ENCODE measurements around the gene MMP14.

Gene MMP14

GRCh38 chr14:22893706-22894105, 57.3 kb downstream of the MMP14 start:
- H3K4me3 ChIP-seq (ENCODE audit: low read length): no peak overlapping the region
- peaks cover 34% of the 10 kb centered on the region for H3K27me3 ChIP-seq (ENCODE audit: insufficient read depth, low read length)
- no peaks in the 10 kb centered on the region for H3K36me3 ChIP-seq (ENCODE audit: insufficient read depth, low read depth, low read length)
- H3K27ac ChIP-seq (ENCODE audit: low read length): no peak overlapping the region
- H3K9ac ChIP-seq (ENCODE audit: low read depth, low read length): no peak overlapping the region
- H3K9me3 ChIP-seq (ENCODE audit: insufficient read depth, low read depth, low read length): no peaks in the 10 kb centered on the region
- no peaks in the 10 kb centered on the region for H3K4me1 ChIP-seq (ENCODE audit: insufficient read depth, low read length)

GRCh38 chr14:22895402-22895801, 59.0 kb downstream of the MMP14 start:
- H3K9me3 ChIP-seq (ENCODE audit: insufficient read depth, low read depth, low read length): no peaks in the 10 kb centered on the region
- no peaks in the 10 kb centered on the region for H3K36me3 ChIP-seq (ENCODE audit: insufficient read depth, low read depth, low read length)
- H3K9ac ChIP-seq (ENCODE audit: low read depth, low read length): no peak overlapping the region
- no peak overlapping the region for H3K4me3 ChIP-seq (ENCODE audit: low read length)
- peaks cover 7% of the 10 kb centered on the region; the same call in 1 of the 2 replicates for H3K4me1 ChIP-seq (ENCODE audit: insufficient read depth, low read length)
- peaks cover 39% of the 10 kb centered on the region for H3K27me3 ChIP-seq (ENCODE audit: insufficient read depth, low read length)
- H3K27ac ChIP-seq (ENCODE audit: low read length): no peak overlapping the region

GRCh38 chr14:22896356-22896755, 60.0 kb downstream of the MMP14 start:
- Histone ChIP-seq H3K4me1 (ENCODE audit: insufficient read depth, low read length) (peaks cover 7% of the 10 kb centered on the region; the same call in 1 of the 2 replicates), H3K9ac (ENCODE audit: low read depth, low read length) (no peak overlapping the region), H3K9me3 (ENCODE audit: insufficient read depth, low read depth, low read length) (no peaks in the 10 kb centered on the region), H3K36me3 (ENCODE audit: insufficient read depth, low read depth, low read length) (peaks cover 7% of the 10 kb centered on the region), H3K4me3 (ENCODE audit: low read length) (no peak overlapping the region), H3K27me3 (ENCODE audit: insufficient read depth, low read length) (peaks cover 39% of the 10 kb centered on the region), H3K27ac (ENCODE audit: low read length) (no peak overlapping the region)

GRCh38 chr14:22896760-22897159, 60.4 kb downstream of the MMP14 start:
- Histone ChIP-seq H3K9ac (ENCODE audit: low read depth, low read length) (no peak overlapping the region), H3K27ac (ENCODE audit: low read length) (no peak overlapping the region), H3K4me3 (ENCODE audit: low read length) (no peak overlapping the region), H3K9me3 (ENCODE audit: insufficient read depth, low read depth, low read length) (no peaks in the 10 kb centered on the region), H3K27me3 (ENCODE audit: insufficient read depth, low read length) (peaks cover 39% of the 10 kb centered on the region), H3K4me1 (ENCODE audit: insufficient read depth, low read length) (peaks cover 7% of the 10 kb centered on the region; the same call in 1 of the 2 replicates), H3K36me3 (ENCODE audit: insufficient read depth, low read depth, low read length) (peaks cover 11% of the 10 kb centered on the region)

- Histone ChIP-seq H3K27me3 (ENCODE audit: insufficient read depth, low read length) (peaks cover 39% of the 10 kb centered on the region), H3K27ac (ENCODE audit: low read length) (no peak overlapping the region), H3K9ac (ENCODE audit: low read depth, low read length) (no peak overlapping the region), H3K4me1 (ENCODE audit: insufficient read depth, low read length) (peaks cover 7% of the 10 kb centered on the region; the same call in 1 of the 2 replicates), H3K4me3 (ENCODE audit: low read length) (no peak overlapping the region), H3K36me3 (ENCODE audit: insufficient read depth, low read depth, low read length) (peaks cover 17% of the 10 kb centered on the region), H3K9me3 (ENCODE audit: insufficient read depth, low read depth, low read length) (no peaks in the 10 kb centered on the region)
Observed at GRCh38 chr14:22897357-22897756, 61.0 kb downstream of the MMP14 start.

Measured in iPS-20b (cell line).